ENCODE measurements around the gene BBS12.

Gene BBS12

GRCh38 chr4:122707497-122707896 lies 25.0 kb upstream of the BBS12 start:
- no peak overlapping the region for H2BK120ac ChIP-seq (ENCODE audit: low read depth, low read length)
- H3K27ac ChIP-seq (ENCODE audit: low read length, poor library complexity, severe bottlenecking): no peak overlapping the region
- no peak overlapping the region for H2BK5ac ChIP-seq (ENCODE audit: low read depth, low read length, poor library complexity, severe bottlenecking)
- H3K4ac ChIP-seq (ENCODE audit: low read depth in 1 of 2, low read length in 2 of 2): no peak overlapping the region
- H2AK5ac ChIP-seq (ENCODE audit: low read length, severe bottlenecking): peak overlapping the region; percentile 59
- no peak overlapping the region for H2BK15ac ChIP-seq (ENCODE audit: low read depth, poor library complexity, severe bottlenecking)
- 89% methylated on average over 4 of the region's 4 CpGs for WGBS
- no peak overlapping the region for H4K91ac ChIP-seq (ENCODE audit: low read length)
- H3K23ac ChIP-seq (ENCODE audit: low read length in 2 of 2): no peak overlapping the region
- H2AFZ ChIP-seq (ENCODE audit: low read depth, low read length): no peak overlapping the region
- H3K9ac ChIP-seq (ENCODE audit: low read length): no peak overlapping the region
- H3K9me3 ChIP-seq (ENCODE audit: control insufficient read depth, low read length): no peaks in the 10 kb centered on the region
- H3K36me3 ChIP-seq (ENCODE audit: control insufficient read depth in 1 of 2, insufficient read depth in 2 of 2, low read depth in 1 of 2, low read length in 2 of 2): peaks cover 0 to 3% of the 10 kb centered on the region in 2 experiments
- no peaks in the 10 kb centered on the region for H3K27me3 ChIP-seq (ENCODE audit: control insufficient read depth in 1 of 2, insufficient read depth in 1 of 2, low read length in 2 of 2)
- no peak overlapping the region for H3K4me3 ChIP-seq (ENCODE audit: insufficient read depth in 1 of 2, low read depth in 1 of 2, low read length in 2 of 2)
- no peak for DNase-seq
- H3K79me1 ChIP-seq (replicated peaks; ENCODE audit: low read length, poor library complexity, severe bottlenecking): no peaks in the 10 kb centered on the region
- H3K4me1 ChIP-seq (ENCODE audit: control insufficient read depth, insufficient read depth, low read depth, low read length): peaks cover 4% of the 10 kb centered on the region
- no peak overlapping the region for H2BK12ac ChIP-seq (ENCODE audit: low read length in 2 of 2)
- H3K4me2 ChIP-seq (ENCODE audit: low read length, poor library complexity, severe bottlenecking): no peak overlapping the region
- no peak overlapping the region for H4K8ac ChIP-seq (ENCODE audit: low read length)
- H3K14ac ChIP-seq (ENCODE audit: low read length in 2 of 2): no peak overlapping the region
- H3K18ac ChIP-seq (ENCODE audit: low read depth in 1 of 2, low read length in 2 of 2): no peak overlapping the region

- no peak overlapping the region for H4K8ac ChIP-seq (ENCODE audit: low read length)
- no peak overlapping the region for H2AFZ ChIP-seq (ENCODE audit: low read depth, low read length)
- no peak overlapping the region for H3K4me2 ChIP-seq (ENCODE audit: low read length, poor library complexity, severe bottlenecking)
- DNase-seq: no peak
- no peak overlapping the region for H3K18ac ChIP-seq (ENCODE audit: low read depth in 1 of 2, low read length in 2 of 2)
- no peak overlapping the region for H2BK120ac ChIP-seq (ENCODE audit: low read depth, low read length)
- no peak overlapping the region for H2AK5ac ChIP-seq (ENCODE audit: low read length, severe bottlenecking)
- H3K4me1 ChIP-seq (ENCODE audit: control insufficient read depth, insufficient read depth, low read depth, low read length): peaks cover 3% of the 10 kb centered on the region
- no peak overlapping the region for H2BK12ac ChIP-seq (ENCODE audit: low read length in 2 of 2)
- H4K91ac ChIP-seq (ENCODE audit: low read length): no peak overlapping the region
- no peaks in the 10 kb centered on the region for H3K9me3 ChIP-seq (ENCODE audit: control insufficient read depth, low read length)
- H3K36me3 ChIP-seq (ENCODE audit: control insufficient read depth in 1 of 2, insufficient read depth in 2 of 2, low read depth in 1 of 2, low read length in 2 of 2): peaks cover 0 to 3% of the 10 kb centered on the region in 2 experiments
- no peak overlapping the region for H3K23ac ChIP-seq (ENCODE audit: low read length in 2 of 2)
- no peak overlapping the region for H2BK15ac ChIP-seq (ENCODE audit: low read depth, poor library complexity, severe bottlenecking)
- no peaks in the 10 kb centered on the region for H3K79me1 ChIP-seq (replicated peaks; ENCODE audit: low read length, poor library complexity, severe bottlenecking)
- no peak overlapping the region for H3K4ac ChIP-seq (ENCODE audit: low read depth in 1 of 2, low read length in 2 of 2)
- no peak overlapping the region for H3K14ac ChIP-seq (ENCODE audit: low read length in 2 of 2)
- H2BK5ac ChIP-seq (ENCODE audit: low read depth, low read length, poor library complexity, severe bottlenecking): no peak overlapping the region
- no peaks in the 10 kb centered on the region for H3K27me3 ChIP-seq (ENCODE audit: control insufficient read depth in 1 of 2, insufficient read depth in 1 of 2, low read length in 2 of 2)
- H3K27ac ChIP-seq (ENCODE audit: low read length, poor library complexity, severe bottlenecking): no peak overlapping the region
- H3K4me3 ChIP-seq (ENCODE audit: insufficient read depth in 1 of 2, low read depth in 1 of 2, low read length in 2 of 2): no peak overlapping the region
- no peak overlapping the region for H3K9ac ChIP-seq (ENCODE audit: low read length)
Measured at GRCh38 chr4:122709236-122709635, 23.3 kb upstream of the BBS12 start.

GRCh38 chr4:122710434-122711308 lies 21.8 kb upstream of the BBS12 start:
- no peak overlapping the region for H2BK12ac ChIP-seq (ENCODE audit: low read length in 2 of 2)
- H3K4me1 ChIP-seq (ENCODE audit: control insufficient read depth, insufficient read depth, low read depth, low read length): peaks cover 2% of the 10 kb centered on the region
- no peak overlapping the region for H2AFZ ChIP-seq (ENCODE audit: low read depth, low read length)
- H4K91ac ChIP-seq (ENCODE audit: low read length): no peak overlapping the region
- H3K9ac ChIP-seq (ENCODE audit: low read length): peak overlapping the region; percentile 39
- H3K4me3 ChIP-seq (ENCODE audit: insufficient read depth in 1 of 2, low read depth in 1 of 2, low read length in 2 of 2): no peak overlapping the region
- H2AK5ac ChIP-seq (ENCODE audit: low read length, severe bottlenecking): no peak overlapping the region
- peak overlapping the region; percentile 62 for H3K27ac ChIP-seq (ENCODE audit: low read length, poor library complexity, severe bottlenecking)
- H2BK120ac ChIP-seq (ENCODE audit: low read depth, low read length): no peak overlapping the region
- H3K18ac ChIP-seq (ENCODE audit: low read depth in 1 of 2, low read length in 2 of 2): no peak overlapping the region
- peaks cover 0 to 3% of the 10 kb centered on the region in 2 experiments for H3K36me3 ChIP-seq (ENCODE audit: control insufficient read depth in 1 of 2, insufficient read depth in 2 of 2, low read depth in 1 of 2, low read length in 2 of 2)
- no peak overlapping the region for H3K23ac ChIP-seq (ENCODE audit: low read length in 2 of 2)
- H3K4me2 ChIP-seq (ENCODE audit: low read length, poor library complexity, severe bottlenecking): peak overlapping the region; percentile 37
- H3K4ac ChIP-seq (ENCODE audit: low read depth in 1 of 2, low read length in 2 of 2): no peak overlapping the region
- H3K27me3 ChIP-seq (ENCODE audit: control insufficient read depth in 1 of 2, insufficient read depth in 1 of 2, low read length in 2 of 2): no peaks in the 10 kb centered on the region
- WGBS: 95% methylated on average over 8 of the region's 9 CpGs
- H4K8ac ChIP-seq (ENCODE audit: low read length): no peak overlapping the region
- H3K79me1 ChIP-seq (replicated peaks; ENCODE audit: low read length, poor library complexity, severe bottlenecking): no peaks in the 10 kb centered on the region
- H2BK15ac ChIP-seq (ENCODE audit: low read depth, poor library complexity, severe bottlenecking): no peak overlapping the region
- no peak for DNase-seq
- no peaks in the 10 kb centered on the region for H3K9me3 ChIP-seq (ENCODE audit: control insufficient read depth, low read length)
- H2BK5ac ChIP-seq (ENCODE audit: low read depth, low read length, poor library complexity, severe bottlenecking): no peak overlapping the region
- no peak overlapping the region for H3K14ac ChIP-seq (ENCODE audit: low read length in 2 of 2)

GRCh38 chr4:122711919-122712318 lies 20.6 kb upstream of the BBS12 start:
- Histone ChIP-seq H2BK120ac (ENCODE audit: low read depth, low read length) (no peak overlapping the region), H2BK5ac (ENCODE audit: low read depth, low read length, poor library complexity, severe bottlenecking) (no peak overlapping the region), H3K27ac (ENCODE audit: low read length, poor library complexity, severe bottlenecking) (no peak overlapping the region), H3K4ac (ENCODE audit: low read depth in 1 of 2, low read length in 2 of 2) (no peak overlapping the region), H3K9ac (ENCODE audit: low read length) (no peak overlapping the region), H2BK15ac (ENCODE audit: low read depth, poor library complexity, severe bottlenecking) (no peak overlapping the region), H4K8ac (ENCODE audit: low read length) (no peak overlapping the region), H4K91ac (ENCODE audit: low read length) (no peak overlapping the region), H3K27me3 (ENCODE audit: control insufficient read depth in 1 of 2, insufficient read depth in 1 of 2, low read length in 2 of 2) (no peaks in the 10 kb centered on the region), H3K18ac (ENCODE audit: low read depth in 1 of 2, low read length in 2 of 2) (no peak overlapping the region), H3K4me3 (ENCODE audit: insufficient read depth in 1 of 2, low read depth in 1 of 2, low read length in 2 of 2) (no peak overlapping the region), H3K36me3 (ENCODE audit: control insufficient read depth in 1 of 2, insufficient read depth in 2 of 2, low read depth in 1 of 2, low read length in 2 of 2) (peaks cover 0 to 3% of the 10 kb centered on the region in 2 experiments), H2AK5ac (ENCODE audit: low read length, severe bottlenecking) (no peak overlapping the region), H3K79me1 (replicated peaks; ENCODE audit: low read length, poor library complexity, severe bottlenecking) (no peaks in the 10 kb centered on the region), H2BK12ac (ENCODE audit: low read length in 2 of 2) (no peak overlapping the region), H2AFZ (ENCODE audit: low read depth, low read length) (no peak overlapping the region), H3K9me3 (ENCODE audit: control insufficient read depth, low read length) (no peaks in the 10 kb centered on the region), H3K4me2 (ENCODE audit: low read length, poor library complexity, severe bottlenecking) (no peak overlapping the region), H3K4me1 (ENCODE audit: control insufficient read depth, insufficient read depth, low read depth, low read length) (peaks cover 2% of the 10 kb centered on the region), H3K14ac (ENCODE audit: low read length in 2 of 2) (no peak overlapping the region), H3K23ac (ENCODE audit: low read length in 2 of 2) (no peak overlapping the region)
- no peak for DNase-seq

Measured in mesenchymal stem cell (in vitro differentiated cells and primary cell).